SK-MEL-5 (cell line): ENCODE data around the gene KDM5A. TPM values are rescaled to one million over a fixed set of nuclear protein-coding genes. Genes with fewer than 3 reads are reported as not detected.
"Not testable (repeated sequence)": the region's sequence is repeated elsewhere in the genome, so short reads cannot be mapped to it uniquely, and the experiment has no call there.

Experiments
- DNase-seq: peaks from one replicate; pipeline ENCODE4 v3.0.0-alpha.2; 2016; ENCODE audit warnings: low read depth, low spot score
- in situ Hi-C: cut with HindIII; loops from 2 replicates; pipeline ENCODE4 v1.10.0; 2016; ENCODE audit warnings: low sequenced_read_pairs, high pct_unique_total_duplicates, low pct_unique_long_range_greater_than_20kb
- polyA plus RNA-seq, 2 experiments: library from polyadenylated mRNA; depleted of rRNA; stranded (reverse); fragments of >200 nt; gene quantifications; 2 replicates each; pipeline ENCODE4 v1.2.3, GENCODE V29; 2015
- total RNA-seq: library from RNA; depleted of rRNA; stranded (reverse); fragments of >200 nt; shearing (Covaris generic); gene quantifications from 2 replicates; pipeline ENCODE4 v1.2.3, GENCODE V29; 2014; rRNA removed

The KDM5A gene
- 32.1 and 33.1 TPM in 2 replicates for total RNA-seq
- polyA plus RNA-seq (2015; cell fraction: cytosol; rRNA removed), result 9.1 and 17.6 TPM in 2 replicates
- polyA plus RNA-seq (2015; cell fraction: nucleus; rRNA removed), result 20.7 and 25.6 TPM in 2 replicates

- DNase-seq, result peak; percentile 93
- in situ Hi-C loops, result no loop called here
Observed at GRCh38 chr12:389142-390096, at the start of gene KDM5A. Gene KDM5A (minus strand): TSS chr12:389320. CDS start chr12:389091, 229 bp downstream.

DNA sequence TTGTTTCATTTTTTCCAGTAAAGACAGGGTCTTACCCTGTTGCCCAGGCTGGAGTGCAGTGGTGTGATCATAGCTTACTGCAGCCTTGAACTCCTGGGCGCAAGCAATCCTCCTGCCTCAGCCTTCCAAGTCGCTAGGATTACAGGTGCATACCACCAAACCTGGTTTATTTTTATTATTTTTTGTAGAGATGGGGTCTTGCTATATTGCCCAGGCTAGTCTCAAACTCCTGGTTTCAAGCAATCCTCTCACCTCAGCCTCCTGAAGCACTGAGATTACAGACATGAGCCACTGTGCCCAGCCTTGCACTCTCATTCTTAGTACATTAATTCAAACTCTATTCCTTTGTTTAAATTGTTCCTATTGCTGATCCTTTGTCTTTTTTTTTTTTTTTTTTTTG is 46.6 kb upstream of the KDM5A start:
- DNase-seq, in situ Hi-C loops: not testable (repeated sequence)

- DNase-seq, result no peak
- in situ Hi-C loops, result no loop called here
Observed at GRCh38 chr12:422526-422925, 33.4 kb upstream of the KDM5A start.

DNA sequence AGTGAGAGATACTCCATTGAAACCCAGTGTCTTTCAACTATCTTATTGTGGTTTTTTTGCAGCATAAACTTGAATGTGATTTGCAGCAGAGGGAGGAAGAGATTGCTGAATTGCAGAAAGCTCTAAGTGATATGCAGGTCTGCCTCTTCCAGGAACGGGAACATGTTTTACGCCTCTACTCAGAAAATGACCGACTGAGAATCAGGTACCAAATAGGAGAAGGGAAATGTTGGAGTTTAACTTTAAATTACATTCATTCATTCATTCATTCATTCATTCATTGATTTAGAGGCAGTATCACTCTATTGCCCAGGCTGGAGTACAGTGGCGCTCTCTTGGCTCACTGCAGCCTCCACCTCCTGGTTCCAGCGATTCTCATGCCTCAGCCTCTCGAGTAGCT is 29.3 kb upstream of the KDM5A start:
- DNase-seq, result no peak
- in situ Hi-C loops, result no loop called here

DNA sequence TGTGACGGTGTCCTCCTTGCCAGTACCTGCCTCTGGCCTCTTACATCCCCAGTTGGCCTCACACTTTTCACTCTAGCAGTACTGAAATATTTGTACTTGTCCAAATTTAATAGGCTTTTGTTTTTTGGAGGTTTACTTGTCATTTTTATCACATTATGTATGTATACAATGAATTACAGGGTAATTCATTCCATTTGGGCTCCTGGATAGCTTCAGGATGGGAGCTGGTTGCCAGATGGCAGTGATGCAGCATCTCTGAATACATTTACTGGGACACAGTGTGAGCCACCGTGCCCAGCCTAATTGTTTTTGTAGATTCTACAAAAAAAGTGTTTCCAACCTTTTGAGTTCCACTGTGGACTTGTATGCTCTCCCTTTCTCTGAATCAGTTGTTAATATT is 25.7 kb upstream of the KDM5A start:
- DNase-seq, result no peak
- in situ Hi-C loops, result no loop called here

DNA sequence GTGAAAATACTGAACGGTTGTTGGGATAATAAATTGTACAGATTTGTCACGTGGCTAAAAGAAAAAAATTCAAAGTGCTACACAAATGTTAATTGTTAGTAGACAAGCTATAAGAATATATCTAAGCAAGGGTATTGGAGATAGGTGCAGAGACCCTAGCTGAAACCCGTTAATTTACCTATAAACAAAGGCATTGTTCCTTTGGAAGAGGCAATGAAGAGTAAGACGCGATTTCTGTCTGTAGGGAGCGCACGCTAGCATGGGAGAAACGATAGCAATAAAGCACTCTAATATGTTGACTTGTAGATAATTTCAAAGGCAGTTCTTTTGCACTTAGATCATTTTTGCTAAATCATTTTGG is 12.9 kb upstream of the KDM5A start:
- in situ Hi-C loops, result no loop called here
- peak; percentile 38 for DNase-seq

- DNase-seq, result peak; percentile 94
- in situ Hi-C loops, result no loop called here
Observed at GRCh38 chr12:401235-402028, 12.3 kb upstream of the KDM5A start, which contains the start of gene CCDC77. Gene CCDC77 (plus strand): TSS chr12:401644. CDS start chr12:409384, 7,740 bp downstream.

- in situ Hi-C loops, result no loop called here
- no peak for DNase-seq
Observed at GRCh38 chr12:400828-401227, 11.7 kb upstream of the KDM5A start.

DNA sequence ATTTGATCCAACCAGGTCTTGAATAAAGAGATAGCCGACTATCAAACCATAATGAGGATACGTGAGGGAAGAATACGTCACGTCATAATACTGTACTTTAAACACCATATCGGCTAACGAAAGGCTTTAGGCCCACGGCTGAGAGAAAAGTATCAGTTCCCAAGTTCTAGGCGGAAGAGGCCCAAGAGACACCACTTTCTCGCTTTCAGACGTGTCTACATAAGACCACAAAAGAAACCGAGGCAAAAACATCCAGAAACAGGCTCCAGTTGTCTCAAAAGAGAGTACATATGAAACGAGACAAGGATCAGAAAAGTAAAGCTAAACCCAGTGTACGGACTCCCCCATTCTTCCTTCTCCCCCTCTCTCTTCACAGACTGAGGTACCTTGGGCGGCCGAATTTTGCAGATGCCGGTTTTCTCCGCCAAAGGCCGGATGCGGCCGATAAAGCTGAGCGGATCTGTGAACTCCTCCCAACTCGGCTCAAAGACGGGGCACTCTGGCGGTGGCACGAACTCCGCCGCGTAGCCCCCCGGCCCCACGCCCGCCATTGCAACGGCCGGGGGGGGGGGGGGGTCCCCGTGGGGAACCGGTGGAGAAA is 479 bp downstream of the KDM5A start:
- DNase-seq, result peak; percentile 29
- in situ Hi-C loops, result no loop called here

DNA sequence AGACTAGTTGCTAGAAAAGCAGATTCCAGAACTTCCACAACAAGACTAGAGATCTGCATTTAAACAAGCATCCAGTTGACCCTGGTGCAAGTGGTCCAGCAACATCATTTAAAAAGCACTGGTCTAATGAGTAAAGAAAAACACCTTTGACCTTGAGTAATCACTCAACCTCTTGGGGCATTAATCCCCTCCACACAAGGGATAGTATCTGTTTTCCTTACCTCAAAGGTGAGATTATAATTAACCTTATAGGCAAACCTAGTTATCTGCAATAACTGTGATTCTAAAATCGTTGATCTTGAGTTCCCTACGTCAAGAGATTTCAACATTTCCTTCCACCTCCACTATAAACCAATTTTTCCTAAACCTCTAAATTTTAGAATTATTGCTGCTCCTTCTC is 1.1 kb downstream of the KDM5A start:
- in situ Hi-C loops, result no loop called here
- no peak for DNase-seq

GRCh38 chr12:386651-387050 is 2.5 kb downstream of the KDM5A start:
- in situ Hi-C loops, result no loop called here
- DNase-seq, result no peak

GRCh38 chr12:370739-371485 is 18.2 kb downstream of the KDM5A start:
- in situ Hi-C loops, result not testable (repeated sequence)

GRCh38 chr12:367972-368371 is 21.1 kb downstream of the KDM5A start:
- DNase-seq, result no peak
- in situ Hi-C loops, result no loop called here

More at GRCh38 chr12:370739-371485, 18.2 kb downstream of the KDM5A start:
- DNase-seq, result not testable (repeated sequence)

DNA sequence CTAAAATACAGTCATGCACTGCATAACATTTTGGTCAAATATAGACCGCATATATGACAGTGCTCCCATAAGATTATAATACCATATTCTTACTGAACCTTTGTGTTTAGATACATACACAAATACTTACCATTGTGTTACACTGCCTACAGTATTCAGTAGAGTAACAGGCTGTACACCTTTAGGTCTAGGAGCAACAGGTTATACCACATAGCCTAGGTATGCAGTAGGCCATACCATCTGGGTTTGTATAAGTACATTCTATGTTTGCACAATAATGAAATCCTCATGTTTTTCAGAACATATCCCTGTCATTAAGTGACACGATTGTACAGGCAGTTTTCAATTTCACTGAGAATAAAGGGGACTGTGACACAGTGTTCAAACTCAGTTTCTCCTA is 22.3 kb downstream of the KDM5A start:
- DNase-seq, result no peak

DNA sequence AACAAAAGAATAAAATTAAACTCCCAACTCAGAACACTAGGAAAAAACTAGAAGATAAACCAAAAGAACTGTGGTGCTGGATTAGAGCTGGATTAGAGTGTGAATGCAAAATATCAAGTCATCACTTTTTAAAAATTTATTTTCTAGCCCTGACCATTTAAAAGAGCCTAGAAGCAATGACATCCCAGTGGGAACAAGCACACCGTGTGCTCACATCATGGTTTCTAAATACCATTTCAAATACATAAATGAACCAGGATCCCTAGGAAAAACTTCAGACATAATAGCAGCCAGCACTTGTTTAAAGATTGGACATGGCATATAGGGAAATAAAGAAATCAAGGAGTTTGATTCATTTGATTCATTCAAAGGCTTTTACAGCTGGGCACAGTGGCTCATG is 30.0 kb downstream of the KDM5A start:
- in situ Hi-C loops, result no loop called here
- no peak for DNase-seq

More for the DNA sequence above, 22.3 kb downstream of the KDM5A start:
- in situ Hi-C loops, result no loop called here

DNA sequence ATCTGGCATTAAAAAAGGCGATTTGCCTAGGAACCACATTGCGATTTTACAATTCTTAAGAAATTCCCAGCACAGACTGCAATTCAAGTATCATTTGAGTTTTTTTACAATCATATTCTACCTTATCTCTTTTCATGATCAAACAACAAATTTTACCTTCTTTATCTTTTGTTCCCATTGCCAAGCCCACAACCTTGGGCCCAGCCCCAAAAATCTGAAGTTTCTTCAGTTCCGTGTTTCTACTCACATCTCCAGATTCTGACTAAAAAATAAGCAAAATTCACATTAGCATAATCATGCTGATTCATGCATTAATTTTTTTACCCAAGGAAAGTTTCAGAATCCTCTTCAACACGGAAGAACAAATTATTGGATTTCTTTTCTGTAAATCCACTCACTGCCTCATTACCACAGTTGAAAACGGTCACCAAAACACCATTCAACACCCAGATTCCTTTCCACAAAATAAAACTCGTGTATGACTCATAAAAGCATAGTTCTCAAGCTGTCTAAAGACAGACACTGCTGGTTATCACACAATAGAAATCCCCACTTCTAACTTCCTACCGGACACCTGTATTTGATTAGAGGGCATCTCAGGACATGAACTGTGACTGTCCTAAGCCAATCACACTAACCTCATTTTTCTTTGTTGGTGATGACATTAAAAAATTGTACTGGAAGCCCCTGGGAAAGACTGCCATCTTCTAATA is 32.7 kb downstream of the KDM5A start:
- DNase-seq, result no peak
- in situ Hi-C loops, result no loop called here

DNA sequence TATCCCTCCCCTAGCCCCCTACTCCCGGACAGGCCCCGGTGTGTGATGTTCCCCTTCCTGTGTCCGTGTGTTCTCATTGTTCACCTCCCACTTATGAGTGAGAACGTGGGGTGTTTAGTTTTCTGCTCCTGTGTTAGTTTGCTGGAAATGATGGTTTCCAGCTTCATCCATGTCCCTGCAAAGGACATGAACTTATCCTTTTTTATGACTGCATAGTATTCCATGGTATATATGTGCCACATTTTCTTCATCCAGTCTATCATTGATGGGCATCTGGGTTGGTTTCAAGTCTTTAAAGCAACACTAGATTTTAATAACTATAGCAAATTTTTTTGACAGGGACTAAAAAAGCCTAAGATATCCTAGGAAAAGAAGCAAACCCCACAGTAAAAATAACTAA is 37.9 kb downstream of the KDM5A start:
- in situ Hi-C loops, DNase-seq: not testable (repeated sequence)
